ENCODE results near the gene NID1.

DNA sequence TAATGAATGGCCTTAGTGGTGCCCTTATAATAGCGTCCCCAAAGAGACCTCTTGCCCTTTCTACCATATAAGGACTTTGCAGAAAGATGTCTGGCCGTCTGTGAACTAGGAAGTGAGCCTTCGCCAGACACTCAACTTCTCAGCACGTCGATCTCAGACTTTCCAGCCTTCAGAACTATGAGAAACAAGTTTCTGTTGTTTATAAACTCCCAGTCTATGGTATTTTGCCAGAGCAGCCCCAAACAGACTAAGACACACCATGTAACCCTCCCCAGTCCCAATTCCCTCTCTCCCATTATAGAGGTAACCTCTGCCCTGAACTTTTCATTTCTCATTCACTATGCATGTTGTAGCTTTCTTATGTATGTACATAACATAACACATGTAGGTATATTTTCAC lies 55.7 kb downstream of the NID1 start:
- TF ChIP-seq POLR2AphosphoS5 (IDR thresholded peaks at IDR 0.05): no peak
- TF ChIP-seq, protein P1, sequence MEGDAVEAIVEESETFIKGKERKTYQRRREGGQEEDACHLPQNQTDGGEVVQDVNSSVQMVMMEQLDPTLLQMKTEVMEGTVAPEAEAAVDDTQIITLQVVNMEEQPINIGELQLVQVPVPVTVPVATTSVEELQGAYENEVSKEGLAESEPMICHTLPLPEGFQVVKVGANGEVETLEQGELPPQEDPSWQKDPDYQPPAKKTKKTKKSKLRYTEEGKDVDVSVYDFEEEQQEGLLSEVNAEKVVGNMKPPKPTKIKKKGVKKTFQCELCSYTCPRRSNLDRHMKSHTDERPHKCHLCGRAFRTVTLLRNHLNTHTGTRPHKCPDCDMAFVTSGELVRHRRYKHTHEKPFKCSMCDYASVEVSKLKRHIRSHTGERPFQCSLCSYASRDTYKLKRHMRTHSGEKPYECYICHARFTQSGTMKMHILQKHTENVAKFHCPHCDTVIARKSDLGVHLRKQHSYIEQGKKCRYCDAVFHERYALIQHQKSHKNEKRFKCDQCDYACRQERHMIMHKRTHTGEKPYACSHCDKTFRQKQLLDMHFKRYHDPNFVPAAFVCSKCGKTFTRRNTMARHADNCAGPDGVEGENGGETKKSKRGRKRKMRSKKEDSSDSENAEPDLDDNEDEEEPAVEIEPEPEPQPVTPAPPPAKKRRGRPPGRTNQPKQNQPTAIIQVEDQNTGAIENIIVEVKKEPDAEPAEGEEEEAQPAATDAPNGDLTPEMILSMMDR (IDR thresholded peaks at IDR 0.05): no peak
- TF ChIP-seq POLR2A (IDR thresholded peaks at IDR 0.05): no peak
- TF ChIP-seq EP300 (IDR thresholded peaks at IDR 0.05): no peak

All from upper lobe of left lung (tissue), 4 donors.